NCI-H187 (cell line): ENCODE results near the gene CEP295NL.
"Not testable (repeated sequence)": the region's sequence is repeated elsewhere in the genome, so short reads cannot be mapped to it uniquely, and the experiment has no call there.

ENCODE experiments used
- DNase-seq, 2 experiments: peaks; one replicate each; lab custom pipeline; 2025; lab: John Stamatoyannopoulos, UW

The CEP295NL gene

DNA sequence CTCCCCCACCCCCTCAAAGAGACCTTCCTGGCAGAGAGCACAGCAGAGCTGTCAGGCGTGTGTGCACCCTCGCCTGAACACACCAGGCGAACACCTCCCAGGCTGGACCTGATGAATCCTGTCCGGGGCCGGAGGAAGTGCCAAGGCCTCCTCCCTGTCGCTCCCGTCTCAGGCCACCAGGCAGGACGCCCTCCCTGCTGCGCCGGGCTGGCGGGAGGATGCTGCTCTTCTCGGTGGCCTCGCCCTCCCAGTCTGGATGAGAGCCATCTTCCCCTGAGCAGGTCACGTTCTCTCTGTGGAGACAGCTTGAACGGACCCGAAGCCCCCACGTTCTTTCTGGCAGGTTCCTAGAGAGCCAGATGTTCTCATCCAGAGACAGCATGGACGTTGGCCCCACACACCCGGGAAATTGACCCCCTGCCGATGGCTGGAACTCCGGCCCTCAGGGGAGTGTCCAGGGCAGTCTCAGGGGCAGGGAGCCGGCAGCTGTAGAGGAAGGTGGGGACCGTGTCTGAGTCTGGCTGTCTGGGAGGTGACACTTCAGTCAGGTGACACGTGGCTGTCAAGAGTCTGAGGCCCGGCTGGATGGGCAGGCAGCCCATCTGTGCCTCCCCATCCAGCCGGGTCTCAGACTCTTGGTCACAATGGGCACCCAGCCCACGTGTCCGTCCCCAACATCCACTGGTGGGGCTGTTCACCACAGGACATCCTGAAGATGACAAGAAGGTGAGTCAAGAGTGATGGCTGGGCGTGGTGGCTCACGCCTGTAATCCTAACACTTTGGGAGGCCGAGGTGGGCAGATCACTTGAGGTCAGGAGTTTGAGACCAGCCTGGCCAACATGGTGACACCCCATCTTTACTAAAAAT is 27.1 kb upstream of the CEP295NL start:
- no peak for DNase-seq

DNA sequence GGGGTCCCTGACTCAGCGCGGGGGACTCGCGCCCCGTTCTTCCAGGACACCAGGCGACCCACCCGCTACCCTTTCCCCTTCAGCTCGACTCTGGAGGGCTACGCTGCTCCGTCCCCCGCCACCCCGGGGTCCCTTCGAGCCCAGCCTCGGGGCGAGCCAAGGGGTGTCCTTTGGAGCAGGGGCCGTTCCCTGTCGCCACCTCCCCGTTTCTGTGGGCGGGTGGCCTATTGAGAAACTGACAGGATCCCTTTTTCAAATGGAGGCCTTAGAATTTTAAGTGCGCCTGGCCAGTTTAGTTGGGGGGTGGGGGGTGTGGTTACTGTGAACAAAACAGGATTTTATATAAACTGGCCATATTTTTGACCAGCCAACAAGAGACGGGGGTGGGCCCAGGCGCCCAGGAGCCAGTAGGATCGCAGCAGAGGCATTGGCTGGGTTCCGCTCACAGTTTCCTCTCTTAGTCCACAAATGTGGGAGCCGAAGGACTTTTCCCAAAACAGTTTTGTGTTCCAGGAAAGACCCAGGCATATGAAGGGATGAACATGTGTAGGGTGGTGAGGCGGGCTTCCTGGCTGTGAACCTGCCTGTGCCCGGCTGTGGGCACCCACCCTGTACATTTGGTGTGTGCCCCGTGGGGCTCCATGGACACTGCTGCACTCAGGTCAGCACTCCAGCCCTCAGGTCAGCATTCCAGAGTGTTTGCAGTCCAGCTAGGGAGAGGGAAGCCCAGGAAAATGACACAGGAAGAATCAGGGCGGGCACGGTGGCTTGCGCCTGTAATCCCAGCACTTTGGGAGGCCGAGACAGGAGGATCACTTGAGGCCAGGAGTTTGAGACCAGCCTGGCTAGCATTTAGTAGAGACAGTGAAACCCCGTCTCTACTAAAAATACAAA is 22.9 kb upstream of the CEP295NL start:
- no peak for DNase-seq

DNA sequence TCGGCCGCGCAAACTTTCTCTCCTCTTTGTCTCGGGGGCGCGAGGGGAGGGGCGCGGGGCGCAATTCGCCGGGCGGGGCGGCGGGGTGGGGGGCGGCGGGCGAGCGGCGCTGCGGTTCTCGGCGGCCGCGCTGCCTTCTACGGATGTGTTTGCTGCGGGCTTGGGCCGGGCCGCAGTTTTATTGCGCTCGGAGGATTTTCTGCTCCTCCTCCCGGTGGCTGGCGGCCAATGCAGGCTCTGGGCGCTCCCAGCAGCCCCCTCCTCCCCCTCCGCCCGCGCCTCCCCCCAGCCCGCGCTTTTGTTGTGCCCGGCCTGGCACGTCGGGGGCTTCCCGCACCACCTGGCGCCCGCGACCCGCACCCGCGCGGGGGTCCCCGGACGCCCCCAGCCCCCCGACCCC is 22.2 kb upstream of the CEP295NL start, which contains the start of gene TIMP2:
TIMP2 (minus strand) TSS at position 154 of the 400 bp plus-strand sequence. CDS start 299 bp downstream, outside the sequence.
- DNase-seq, result peak; percentile 32 to 67

DNA sequence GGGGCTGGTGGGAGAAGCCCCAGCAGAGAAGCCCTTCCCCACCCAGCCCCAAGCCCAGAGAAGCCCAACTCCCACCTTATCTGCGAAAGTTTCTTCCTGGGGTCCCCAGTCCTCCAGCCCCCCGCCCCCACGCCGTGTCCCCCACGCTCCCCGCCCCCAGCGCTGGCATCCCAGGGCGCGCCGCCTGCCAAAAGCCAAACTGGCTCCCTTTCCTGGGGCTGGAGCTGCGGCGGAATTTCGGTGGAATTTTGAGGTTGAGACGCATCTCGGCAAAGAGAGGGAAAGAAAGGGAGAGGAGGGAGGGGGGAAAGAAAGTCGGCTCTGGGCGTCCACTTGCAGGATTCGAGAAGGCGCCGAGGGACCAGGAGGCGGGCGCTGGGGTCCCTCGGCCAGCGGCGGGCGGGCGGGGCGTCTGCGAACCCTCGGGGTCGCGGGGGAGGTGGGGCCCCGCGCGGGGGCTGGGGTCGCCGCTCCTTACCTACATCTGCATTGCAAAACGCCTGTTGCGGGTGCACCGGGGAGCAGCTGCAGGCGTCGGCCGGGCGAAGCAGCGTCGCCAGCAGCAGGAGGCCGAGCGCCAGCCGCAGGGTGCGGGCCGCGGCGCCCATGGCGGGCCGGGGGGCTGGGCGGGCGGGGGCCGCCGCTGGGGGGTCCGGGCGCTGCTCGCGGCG is 21.6 kb upstream of the CEP295NL start:
- no peak for DNase-seq

DNA sequence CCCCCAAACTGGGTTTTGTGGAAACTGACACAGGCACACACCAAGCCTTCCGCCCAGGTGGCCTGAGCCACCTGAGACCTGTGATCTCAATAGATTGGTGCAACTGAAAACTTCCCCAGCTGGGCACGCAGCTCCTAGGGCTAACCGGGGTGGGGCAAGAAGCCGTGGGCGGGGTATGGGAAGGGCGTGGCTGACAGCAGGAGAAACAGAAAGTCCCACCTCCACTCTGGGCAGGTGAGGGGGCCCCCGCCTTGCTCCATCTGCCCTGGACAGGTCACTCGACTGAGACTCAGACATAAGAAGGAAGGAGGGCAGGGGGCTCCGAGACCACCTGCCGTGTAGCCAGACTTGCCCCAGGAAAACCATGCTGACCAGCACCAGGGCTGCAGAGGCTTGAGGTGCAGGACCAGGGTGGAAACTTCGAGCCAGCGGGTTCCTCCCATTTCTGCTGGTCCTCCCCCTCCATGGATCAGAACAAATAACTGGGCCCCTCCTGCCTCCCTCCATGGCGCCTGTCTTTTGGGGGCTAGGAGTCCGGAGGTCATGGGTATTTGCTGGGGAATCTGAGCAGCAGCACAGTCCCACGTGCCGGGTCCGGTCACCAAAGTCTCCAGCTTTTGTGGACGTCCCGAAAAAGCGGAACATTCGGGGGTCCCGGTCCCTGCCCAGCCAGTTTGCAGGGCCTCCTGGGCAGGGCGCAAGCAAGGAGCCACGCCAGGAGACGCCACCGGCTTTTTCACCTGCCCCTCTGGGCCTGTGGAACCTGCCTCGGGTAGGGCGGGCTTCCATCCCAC is 20.9 kb upstream of the CEP295NL start:
- peak; percentile 41 to 48 for DNase-seq

DNA sequence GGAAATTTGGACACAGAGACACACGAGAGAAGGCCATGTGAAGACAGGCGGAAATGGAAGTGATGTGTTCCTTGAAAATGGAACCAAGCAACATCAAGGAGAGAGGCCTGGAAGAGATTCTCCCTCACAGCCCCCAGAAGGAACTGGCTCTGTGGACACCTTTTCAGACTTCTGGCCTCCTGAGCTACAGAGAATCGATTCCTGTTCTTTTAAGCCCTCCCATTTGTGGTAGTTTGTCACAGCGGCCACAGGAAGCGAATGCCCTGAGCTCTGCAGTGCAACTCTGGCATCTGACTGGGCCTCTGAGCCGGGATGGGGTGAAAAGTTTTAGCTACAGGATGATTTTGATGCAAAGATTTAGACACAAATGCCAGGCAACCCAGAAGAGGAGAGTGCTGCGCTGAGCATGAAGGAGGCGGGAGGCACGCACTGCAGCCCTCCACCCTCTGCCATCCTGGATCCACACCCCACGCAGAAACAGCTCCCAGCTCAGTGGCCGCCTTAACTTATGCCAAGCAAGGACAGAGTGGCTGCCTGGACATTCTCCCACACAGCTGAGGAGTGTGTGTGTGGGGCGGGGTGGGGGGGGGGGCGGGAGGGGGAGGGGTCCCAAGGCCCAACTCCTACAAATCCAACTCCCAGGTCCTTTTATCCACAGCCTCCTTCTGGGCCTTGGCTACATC is 20.0 kb upstream of the CEP295NL start:
- no peak for DNase-seq

DNA sequence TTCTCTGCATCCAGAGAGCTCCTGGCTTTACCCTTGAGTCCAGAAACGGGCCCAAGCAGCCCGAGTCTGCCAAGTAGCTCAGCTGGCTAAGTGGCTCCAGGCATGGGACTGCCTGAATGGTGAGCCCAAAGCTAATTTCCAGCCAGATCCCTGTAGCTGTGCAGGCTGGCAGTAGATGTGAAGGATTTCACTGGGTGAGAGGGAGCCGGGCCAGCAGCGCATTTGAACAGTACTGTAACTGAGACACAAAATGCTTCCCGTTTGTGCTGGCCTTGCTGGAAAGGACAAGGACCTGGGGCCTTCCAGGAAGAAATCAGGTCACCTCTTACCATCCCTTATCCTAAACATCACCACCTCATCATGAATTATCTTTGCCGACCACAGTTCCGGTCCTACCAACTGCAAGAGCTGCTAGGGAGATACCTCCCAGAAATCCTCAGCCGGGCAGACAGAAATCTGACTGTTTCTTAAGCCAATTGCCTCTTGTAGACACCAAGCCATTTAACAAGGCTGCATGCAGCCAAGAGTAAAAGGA is 18.5 kb upstream of the CEP295NL start:
- no peak for DNase-seq

DNA sequence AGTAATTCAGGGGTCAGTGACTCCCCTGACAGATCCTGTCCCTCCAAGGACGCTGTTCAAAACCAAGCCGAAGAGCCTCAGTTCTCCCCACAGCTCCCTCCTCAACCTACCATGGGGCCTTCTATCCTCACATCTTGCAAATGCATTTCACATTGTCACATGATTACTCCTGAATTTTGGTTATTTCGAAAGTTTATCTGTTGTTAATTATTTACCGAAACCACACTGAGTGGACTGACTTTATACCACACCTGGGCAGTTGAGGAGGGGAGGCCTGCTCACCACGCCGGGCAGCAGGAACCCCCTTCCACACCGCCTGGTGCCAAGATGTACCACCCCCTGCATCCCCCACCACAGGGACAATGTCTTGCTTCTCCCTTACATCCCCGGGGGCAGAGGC is 17.5 kb upstream of the CEP295NL start:
- no peak for DNase-seq

DNA sequence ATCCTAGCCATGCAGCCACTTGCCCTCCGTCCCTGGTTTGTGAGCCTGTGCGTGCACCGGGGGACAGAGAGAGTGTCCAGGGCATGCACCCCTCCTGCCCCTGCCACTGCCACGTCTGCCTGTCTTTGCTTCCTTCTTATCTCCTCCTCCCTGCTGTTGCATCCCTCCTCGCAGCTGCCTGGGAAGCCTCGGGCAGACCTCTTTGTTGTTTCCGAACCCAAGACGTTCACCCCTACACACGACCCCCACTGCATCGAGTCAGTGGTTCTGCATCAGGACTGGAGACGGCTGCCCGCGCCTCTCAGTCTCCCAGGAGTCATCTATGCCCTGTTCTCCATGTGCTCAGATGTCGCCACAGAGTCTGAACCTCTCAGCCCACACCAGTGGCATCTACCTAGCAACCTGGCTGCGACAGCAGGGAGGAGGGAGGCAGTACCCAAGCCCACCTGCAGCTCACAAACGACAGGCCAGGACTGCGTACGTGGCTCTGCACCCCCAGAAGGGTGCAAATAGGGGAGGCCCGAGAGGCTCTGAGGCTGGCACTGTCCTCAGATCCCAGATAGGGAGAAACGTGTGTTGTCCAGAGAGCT is 17.0 kb upstream of the CEP295NL start:
- DNase-seq, result no peak

DNA sequence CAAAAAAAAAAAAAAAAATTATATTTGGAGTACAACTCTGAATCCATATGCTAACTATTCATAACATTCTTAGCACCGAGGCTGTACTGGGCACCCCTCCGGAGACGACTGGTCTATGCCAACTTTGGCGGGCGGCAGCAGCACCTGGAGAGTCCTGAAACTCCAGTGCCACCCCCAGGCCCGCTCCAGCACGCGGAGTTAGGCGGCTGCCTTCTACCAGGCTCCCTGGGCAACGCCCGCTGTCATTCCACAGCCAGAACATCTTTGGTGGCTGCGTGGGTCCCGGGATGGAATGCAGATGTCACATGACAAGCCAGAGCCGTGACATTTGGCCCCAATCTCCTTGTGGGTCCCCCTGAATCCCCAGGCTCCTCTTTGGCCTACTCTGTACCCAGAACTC is 16.0 kb upstream of the CEP295NL start:
- no peak for DNase-seq

DNA sequence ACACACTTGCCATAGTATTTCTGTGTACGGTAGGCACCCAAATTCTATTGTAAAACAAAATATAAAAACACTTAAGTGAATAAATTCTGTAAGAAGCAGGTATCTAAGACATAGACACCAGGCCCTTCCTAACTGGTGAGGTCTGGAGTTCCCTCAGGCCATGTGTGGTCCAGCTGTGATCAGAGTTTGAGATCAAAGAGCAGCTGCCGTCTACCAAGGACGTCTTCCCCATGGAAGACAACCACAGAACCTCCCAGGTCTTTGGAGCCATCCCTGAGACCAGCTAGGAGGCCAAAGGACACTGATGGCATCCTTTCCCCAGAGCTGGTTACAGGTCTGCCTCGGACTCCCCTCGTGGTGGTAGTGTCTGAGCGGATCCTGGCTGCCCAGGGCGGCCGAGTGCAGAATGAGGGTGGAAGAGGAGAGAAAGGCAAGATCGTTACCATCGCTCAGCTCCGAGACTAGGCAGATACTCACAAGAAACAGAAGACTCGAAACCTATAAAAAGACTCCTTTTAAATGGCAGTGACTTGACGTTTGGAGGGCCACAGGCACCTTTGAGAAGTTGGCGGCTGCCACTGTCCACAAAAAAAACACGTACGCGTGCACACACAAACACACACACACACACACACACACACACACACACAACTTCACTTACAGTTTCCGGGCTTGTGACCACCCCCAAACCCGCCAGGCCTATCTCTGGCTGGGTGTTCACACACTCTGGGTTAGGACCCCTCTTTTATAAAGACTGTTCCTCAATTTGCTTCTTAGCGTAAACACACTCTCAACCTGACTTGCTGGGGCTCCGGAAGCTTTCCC is 14.7 kb upstream of the CEP295NL start:
- no peak for DNase-seq

DNA sequence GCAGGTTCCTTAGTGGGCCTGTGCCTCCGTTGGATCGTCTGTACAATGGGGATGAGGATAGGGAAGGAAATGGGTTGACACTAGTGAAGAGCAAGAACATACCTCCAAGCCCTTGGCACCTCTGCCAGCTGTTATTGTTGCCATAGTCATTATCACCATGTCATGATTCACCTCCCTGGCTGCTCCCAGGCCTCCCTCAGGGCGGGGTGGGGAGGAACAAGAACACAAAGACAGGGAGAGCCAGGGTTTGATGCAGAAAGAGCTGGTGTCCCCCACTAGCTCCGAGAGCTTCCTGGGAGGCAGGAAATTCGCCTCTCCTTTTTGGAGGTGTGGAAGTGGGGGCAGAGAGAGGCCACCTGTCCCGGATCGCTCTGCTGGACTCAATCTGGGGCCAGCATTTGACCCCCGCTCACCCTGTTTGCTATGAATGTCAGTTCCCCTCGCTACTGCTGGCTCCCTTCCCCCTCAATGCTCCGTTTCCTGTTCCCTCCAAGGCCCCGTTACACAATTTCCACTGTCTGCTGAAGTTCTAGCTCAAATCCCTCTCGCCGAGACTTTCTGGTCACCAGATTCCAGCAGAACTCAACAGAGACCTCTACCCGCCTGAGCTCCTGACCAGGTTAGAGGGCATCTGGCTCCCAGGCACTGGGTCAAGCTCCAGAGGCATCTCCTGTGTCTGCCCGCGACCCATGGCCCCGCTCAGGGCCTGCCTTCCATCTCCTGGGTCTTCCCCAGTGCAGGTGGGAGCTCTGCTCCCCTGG is 13.1 kb upstream of the CEP295NL start:
- no peak for DNase-seq

DNA sequence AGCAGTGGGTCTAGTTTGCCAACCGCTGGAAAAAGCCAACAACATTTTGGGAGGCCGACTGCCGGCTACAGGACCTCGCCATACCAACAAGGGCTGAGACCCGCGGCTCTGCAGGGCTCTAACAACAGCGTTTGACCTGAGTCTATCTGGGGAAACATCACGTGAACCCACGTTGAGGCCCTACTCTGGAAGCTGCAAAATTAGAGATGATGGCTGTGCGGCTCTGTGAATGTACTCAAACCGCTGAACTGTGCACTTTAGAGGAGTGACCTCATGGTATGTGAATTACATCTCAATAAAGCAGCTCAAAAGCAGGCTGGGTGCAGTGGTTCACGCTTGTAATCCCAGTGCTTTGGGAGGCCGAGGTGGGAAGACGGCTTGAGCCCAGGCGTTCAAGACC is 10.1 kb upstream of the CEP295NL start:
- no peak for DNase-seq

DNA sequence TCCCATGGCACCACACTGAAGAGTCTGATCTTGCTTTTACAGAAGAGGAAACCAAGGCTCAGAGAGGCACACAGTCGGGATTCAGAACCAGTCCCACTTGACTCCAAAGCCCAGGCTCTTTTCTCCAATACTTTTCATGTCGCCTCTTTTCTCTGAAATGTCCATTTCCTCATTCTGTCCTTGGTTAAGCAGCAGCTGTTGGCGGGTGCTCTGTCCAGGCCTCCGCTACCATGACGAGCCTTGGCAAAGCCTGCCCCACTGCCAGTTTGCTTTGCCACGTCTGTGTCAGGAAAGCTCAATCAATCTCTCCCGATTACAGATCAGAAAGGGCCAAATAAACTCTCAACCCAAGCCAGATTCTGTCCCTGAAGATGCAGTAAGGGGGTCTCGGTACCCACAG is 9.1 kb upstream of the CEP295NL start:
- no peak for DNase-seq

DNA sequence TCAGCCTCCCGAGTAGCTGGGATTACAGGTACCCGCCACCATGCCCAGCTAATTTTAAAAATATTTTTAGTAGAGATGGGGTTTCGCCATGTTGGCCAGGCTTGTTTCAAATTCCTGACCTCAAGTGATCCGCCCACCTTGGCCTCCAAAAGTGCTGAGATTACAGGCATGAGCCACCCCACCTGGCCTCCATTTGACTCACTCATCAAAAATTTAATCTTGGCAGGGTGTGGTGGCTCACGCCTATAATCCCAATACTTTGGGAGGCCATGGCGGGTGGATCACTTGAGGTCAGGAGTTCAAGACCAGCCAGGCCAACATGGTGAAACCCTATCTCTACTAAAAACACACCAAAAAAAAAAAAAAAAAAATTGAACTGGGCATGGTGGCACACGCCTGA is 8.5 kb upstream of the CEP295NL start:
- DNase-seq, result not testable (repeated sequence)

DNA sequence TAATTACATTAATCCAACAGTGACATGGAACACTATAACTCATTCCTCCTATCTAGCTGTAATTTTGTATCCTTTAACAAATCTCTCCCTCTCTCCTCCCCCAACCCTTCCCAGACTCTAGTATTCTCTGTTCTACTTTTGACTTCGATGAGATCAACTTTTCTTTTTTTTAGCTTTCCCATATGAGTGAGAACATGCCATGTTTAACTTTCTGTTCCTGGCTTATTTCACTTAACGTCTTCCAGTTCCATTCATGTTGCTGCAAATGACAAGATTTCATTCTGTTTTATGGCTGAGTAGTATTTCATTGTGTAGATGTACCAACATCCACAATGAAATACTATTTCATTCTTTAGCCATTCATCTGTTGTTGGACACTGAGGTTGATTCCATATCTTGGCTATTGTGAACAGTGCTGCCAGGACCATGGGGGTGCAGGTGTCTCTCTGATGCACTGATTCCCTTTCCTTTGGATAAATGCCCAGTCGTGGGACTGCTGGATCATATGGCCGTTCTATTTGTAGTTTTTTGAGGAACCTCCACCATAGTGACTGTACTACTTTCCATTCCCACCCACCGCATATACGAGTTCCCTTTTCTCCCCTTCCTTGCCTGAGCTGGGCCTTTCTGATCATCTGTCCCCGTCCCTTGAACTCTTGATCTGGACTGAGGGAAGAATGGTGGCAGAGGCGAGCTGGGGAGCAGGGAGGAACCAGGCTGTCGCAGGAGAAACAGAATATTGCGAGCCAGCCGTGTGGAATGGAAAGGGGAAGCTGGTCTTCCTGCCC is 7.7 kb upstream of the CEP295NL start:
- no peak for DNase-seq

DNA sequence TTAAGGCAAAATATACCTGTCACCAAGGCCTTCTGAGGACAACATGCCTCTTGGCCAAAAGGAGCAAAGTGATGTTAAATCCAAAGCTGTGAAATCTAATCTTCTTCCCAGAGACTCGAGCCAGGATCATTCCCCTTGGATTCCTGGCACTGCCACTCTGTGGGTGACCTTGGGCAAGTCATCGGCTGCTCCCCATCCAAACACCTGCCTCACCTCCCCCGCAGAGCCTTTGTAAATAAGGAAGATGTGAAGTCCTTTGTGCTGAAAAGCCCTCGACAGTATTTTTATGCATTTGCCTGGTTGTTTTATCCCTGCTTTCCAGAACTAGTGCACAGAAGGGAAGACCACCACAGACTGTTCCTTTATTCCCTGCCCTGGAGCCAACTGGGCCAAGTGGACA is 5.4 kb upstream of the CEP295NL start:
- no peak for DNase-seq

DNA sequence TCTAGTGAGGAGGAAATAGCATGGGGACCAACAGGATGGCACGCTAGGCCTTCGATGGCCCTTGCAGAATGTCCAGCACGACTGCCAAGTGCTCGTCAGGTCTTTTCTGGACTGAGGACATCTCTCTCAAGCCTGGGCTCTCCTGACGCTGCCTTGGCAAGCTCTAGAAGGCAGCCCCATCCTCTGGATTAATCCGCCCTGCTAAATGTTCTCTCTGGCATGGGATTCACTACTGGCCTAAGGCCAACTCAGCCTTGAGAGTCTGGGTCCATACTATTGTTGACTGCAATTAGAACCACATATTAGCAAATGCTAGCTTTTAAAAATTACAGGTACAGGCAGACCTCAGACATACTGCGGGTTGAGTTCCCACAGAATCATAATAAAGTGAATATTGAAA is 2.5 kb upstream of the CEP295NL start:
- no peak for DNase-seq
